ENCODE measurements around the gene PODN.

GRCh38 chr1:53092659-53093450 is 30.8 kb downstream of the PODN start:
- TF ChIP-seq, protein P1, sequence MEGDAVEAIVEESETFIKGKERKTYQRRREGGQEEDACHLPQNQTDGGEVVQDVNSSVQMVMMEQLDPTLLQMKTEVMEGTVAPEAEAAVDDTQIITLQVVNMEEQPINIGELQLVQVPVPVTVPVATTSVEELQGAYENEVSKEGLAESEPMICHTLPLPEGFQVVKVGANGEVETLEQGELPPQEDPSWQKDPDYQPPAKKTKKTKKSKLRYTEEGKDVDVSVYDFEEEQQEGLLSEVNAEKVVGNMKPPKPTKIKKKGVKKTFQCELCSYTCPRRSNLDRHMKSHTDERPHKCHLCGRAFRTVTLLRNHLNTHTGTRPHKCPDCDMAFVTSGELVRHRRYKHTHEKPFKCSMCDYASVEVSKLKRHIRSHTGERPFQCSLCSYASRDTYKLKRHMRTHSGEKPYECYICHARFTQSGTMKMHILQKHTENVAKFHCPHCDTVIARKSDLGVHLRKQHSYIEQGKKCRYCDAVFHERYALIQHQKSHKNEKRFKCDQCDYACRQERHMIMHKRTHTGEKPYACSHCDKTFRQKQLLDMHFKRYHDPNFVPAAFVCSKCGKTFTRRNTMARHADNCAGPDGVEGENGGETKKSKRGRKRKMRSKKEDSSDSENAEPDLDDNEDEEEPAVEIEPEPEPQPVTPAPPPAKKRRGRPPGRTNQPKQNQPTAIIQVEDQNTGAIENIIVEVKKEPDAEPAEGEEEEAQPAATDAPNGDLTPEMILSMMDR (IDR thresholded peaks at IDR 0.05; ENCODE audit: low read depth, low read length): no peak
- TF ChIP-seq EZH2phosphoT487 (IDR thresholded peaks at IDR 0.05; ENCODE audit: low read depth): no peak
